Activated T-cell treated with anti-CD3 and anti-CD28 coated beads, Interleukin-2, amount 50 U/mL, for 24 hours (primary cell): ENCODE results near the gene C2orf69.
"Not testable (repeated sequence)": the region's sequence is repeated elsewhere in the genome, so short reads cannot be mapped to it uniquely, and the experiment has no call there.

Experiments
- DNase-seq: peaks from one replicate; pipeline ENCODE4 v3.0.0-alpha.2; 2020
- H3K27ac Mint-ChIP-seq: 2 replicates; pipeline ENCODE4 v1.8.0; 2020; ENCODE audit warnings: mild to moderate bottlenecking, mixed read lengths
- H3K27me3 Mint-ChIP-seq: 2 replicates; pipeline ENCODE4 v1.8.0; 2020; ENCODE audit warnings: mixed read lengths
- H3K36me3 Mint-ChIP-seq: 2 replicates; pipeline ENCODE4 v1.8.0; 2020; ENCODE audit warnings: low read depth, mixed read lengths
- H3K4me1 Mint-ChIP-seq: 2 replicates; pipeline ENCODE4 v1.8.0; 2020; ENCODE audit warnings: low read depth, mixed read lengths
- H3K4me3 Mint-ChIP-seq: 2 replicates; pipeline ENCODE4 v1.8.0; 2020; ENCODE audit warnings: mild to moderate bottlenecking, moderate library complexity, mixed read lengths
- H3K9me3 Mint-ChIP-seq: 2 replicates; pipeline ENCODE4 v1.8.0; 2020; ENCODE audit warnings: mixed read lengths

Gene C2orf69

GRCh38 chr2:199902486-199903110, 8.5 kb upstream of the C2orf69 start:
- Mint-ChIP-seq H3K4me1 (no peaks in the 10 kb centered on the region), H3K27me3 (peaks cover 28% of the 10 kb centered on the region), H3K27ac (no peak overlapping the region), H3K4me3 (no peak overlapping the region), H3K9me3 (no peaks in the 10 kb centered on the region), H3K36me3 (no peaks in the 10 kb centered on the region)
- no peak for DNase-seq

GRCh38 chr2:199903111-199903510, 8.0 kb upstream of the C2orf69 start:
- no peak for DNase-seq
- Mint-ChIP-seq H3K4me1 (no peaks in the 10 kb centered on the region), H3K27ac (no peak overlapping the region), H3K27me3 (peaks cover 29% of the 10 kb centered on the region), H3K4me3 (no peak overlapping the region), H3K36me3 (no peaks in the 10 kb centered on the region), H3K9me3 (no peaks in the 10 kb centered on the region)

- Mint-ChIP-seq H3K27ac (no peak overlapping the region), H3K4me1 (peaks cover 14% of the 10 kb centered on the region), H3K27me3 (peaks cover 31% of the 10 kb centered on the region), H3K36me3 (peaks cover 11% of the 10 kb centered on the region), H3K9me3 (no peaks in the 10 kb centered on the region), H3K4me3 (no peak overlapping the region)
- DNase-seq = no peak
Measured at GRCh38 chr2:199907008-199907714, 3.9 kb upstream of the C2orf69 start.

- H3K36me3 Mint-ChIP-seq = peaks cover 28% of the 10 kb centered on the region
- H3K27ac Mint-ChIP-seq = peak overlapping the region; percentile 94
- no peak for DNase-seq
- peaks cover 16% of the 10 kb centered on the region for H3K27me3 Mint-ChIP-seq
- no peaks in the 10 kb centered on the region for H3K9me3 Mint-ChIP-seq
- peaks cover 34% of the 10 kb centered on the region for H3K4me1 Mint-ChIP-seq
- H3K4me3 Mint-ChIP-seq = peak overlapping the region; percentile 94
Measured at GRCh38 chr2:199910338-199911051, 598 bp upstream of the C2orf69 start.

- no peak for DNase-seq
- H3K27ac Mint-ChIP-seq = peak overlapping the region; percentile 94
- peaks cover 7% of the 10 kb centered on the region for H3K27me3 Mint-ChIP-seq
- H3K4me3 Mint-ChIP-seq = peak overlapping the region; percentile 94
- peaks cover 37% of the 10 kb centered on the region for H3K4me1 Mint-ChIP-seq
- peaks cover 7% of the 10 kb centered on the region for H3K9me3 Mint-ChIP-seq
- peaks cover 41% of the 10 kb centered on the region for H3K36me3 Mint-ChIP-seq
Measured at GRCh38 chr2:199911877-199912161, 726 bp downstream of the C2orf69 start.

- Mint-ChIP-seq H3K4me1 (peaks cover 40% of the 10 kb centered on the region), H3K4me3 (peak overlapping the region; percentile 94), H3K9me3 (peaks cover 12% of the 10 kb centered on the region), H3K36me3 (peaks cover 49% of the 10 kb centered on the region)
- not testable (repeated sequence) for DNase-seq, H3K27me3 Mint-ChIP-seq, H3K27ac Mint-ChIP-seq
Measured at GRCh38 chr2:199912553-199913114, 1.5 kb downstream of the C2orf69 start.

- no peak for DNase-seq
- no peaks in the 10 kb centered on the region for H3K27me3 Mint-ChIP-seq
- peaks cover 12% of the 10 kb centered on the region for H3K9me3 Mint-ChIP-seq
- peak overlapping the region; percentile 32 for H3K27ac Mint-ChIP-seq
- peaks cover 65% of the 10 kb centered on the region for H3K36me3 Mint-ChIP-seq
- peaks cover 44% of the 10 kb centered on the region for H3K4me1 Mint-ChIP-seq
- peak overlapping the region; percentile 34 for H3K4me3 Mint-ChIP-seq
Measured at GRCh38 chr2:199914372-199914958, 3.4 kb downstream of the C2orf69 start.

GRCh38 chr2:199916980-199917379, 5.9 kb downstream of the C2orf69 start:
- Mint-ChIP-seq H3K9me3 (peaks cover 12% of the 10 kb centered on the region), H3K27ac (no peak overlapping the region), H3K27me3 (no peaks in the 10 kb centered on the region), H3K4me3 (no peak overlapping the region), H3K36me3 (peaks cover 69% of the 10 kb centered on the region), H3K4me1 (peaks cover 35% of the 10 kb centered on the region)
- DNase-seq = no peak

GRCh38 chr2:199922856-199923255, 11.8 kb downstream of the C2orf69 start:
- Mint-ChIP-seq H3K9me3 (no peaks in the 10 kb centered on the region), H3K4me1 (peaks cover 33% of the 10 kb centered on the region), H3K27ac (no peak overlapping the region), H3K27me3 (no peaks in the 10 kb centered on the region), H3K4me3 (no peak overlapping the region), H3K36me3 (peaks cover 72% of the 10 kb centered on the region)
- no peak for DNase-seq

- H3K27ac Mint-ChIP-seq = peak overlapping the region; percentile 67
- DNase-seq = no peak
- H3K27me3 Mint-ChIP-seq = no peaks in the 10 kb centered on the region
- peaks cover 31% of the 10 kb centered on the region for H3K4me1 Mint-ChIP-seq
- no peaks in the 10 kb centered on the region for H3K9me3 Mint-ChIP-seq
- H3K36me3 Mint-ChIP-seq = peaks cover 73% of the 10 kb centered on the region
- H3K4me3 Mint-ChIP-seq = no peak overlapping the region
Measured at GRCh38 chr2:199923924-199924323, 12.8 kb downstream of the C2orf69 start.

GRCh38 chr2:199926806-199927205, 15.7 kb downstream of the C2orf69 start:
- no peak for DNase-seq

GRCh38 chr2:199928226-199928625, 17.1 kb downstream of the C2orf69 start:
- DNase-seq = no peak
- H3K36me3 Mint-ChIP-seq = peaks cover 85% of the 10 kb centered on the region
- no peaks in the 10 kb centered on the region for H3K9me3 Mint-ChIP-seq
- H3K4me3 Mint-ChIP-seq = no peak overlapping the region
- H3K27ac Mint-ChIP-seq = no peak overlapping the region
- peaks cover 19% of the 10 kb centered on the region for H3K4me1 Mint-ChIP-seq
- H3K27me3 Mint-ChIP-seq = no peaks in the 10 kb centered on the region

More at GRCh38 chr2:199926806-199927205, 15.7 kb downstream of the C2orf69 start:
- H3K36me3 Mint-ChIP-seq = peaks cover 80% of the 10 kb centered on the region
- H3K9me3 Mint-ChIP-seq = no peaks in the 10 kb centered on the region
- no peak overlapping the region for H3K4me3 Mint-ChIP-seq
- no peaks in the 10 kb centered on the region for H3K27me3 Mint-ChIP-seq
- H3K27ac Mint-ChIP-seq = no peak overlapping the region
- peaks cover 28% of the 10 kb centered on the region for H3K4me1 Mint-ChIP-seq

GRCh38 chr2:199928626-199929025, 17.5 kb downstream of the C2orf69 start:
- peaks cover 88% of the 10 kb centered on the region for H3K36me3 Mint-ChIP-seq
- peak overlapping the region; percentile 68 for H3K27ac Mint-ChIP-seq
- H3K4me1 Mint-ChIP-seq = peaks cover 19% of the 10 kb centered on the region
- no peaks in the 10 kb centered on the region for H3K27me3 Mint-ChIP-seq
- H3K4me3 Mint-ChIP-seq = no peak overlapping the region
- DNase-seq = no peak
- no peaks in the 10 kb centered on the region for H3K9me3 Mint-ChIP-seq

- H3K4me3 Mint-ChIP-seq = no peak overlapping the region
- H3K27me3 Mint-ChIP-seq = no peaks in the 10 kb centered on the region
- peak overlapping the region; percentile 18 for H3K27ac Mint-ChIP-seq
Measured at GRCh38 chr2:199929262-199929661, 18.2 kb downstream of the C2orf69 start.

More at GRCh38 chr2:199929262-199929661, 18.2 kb downstream of the C2orf69 start:
- DNase-seq = no peak
- Mint-ChIP-seq H3K9me3 (no peaks in the 10 kb centered on the region), H3K36me3 (peaks cover 85% of the 10 kb centered on the region), H3K4me1 (peaks cover 13% of the 10 kb centered on the region)
